ENCODE measurements around the gene HDAC8. TPM values are rescaled to one million over a fixed set of nuclear protein-coding genes. Genes with fewer than 3 reads are reported as not detected.
A peak's percentile ranks its signal among the peaks of the same experiment; 100 is the strongest.

Gene HDAC8
- total RNA-seq, 2 experiments from 2014 or later: 5.8 to 6.8 TPM

GRCh38 chrX:72308209-72308565 is 264.5 kb downstream of the HDAC8 start:
- intact Hi-C loops (cut with DNase I, micrococcal nuclease): no loop called here
- no peak overlapping the region for H3K27ac Mint-ChIP-seq

DNA sequence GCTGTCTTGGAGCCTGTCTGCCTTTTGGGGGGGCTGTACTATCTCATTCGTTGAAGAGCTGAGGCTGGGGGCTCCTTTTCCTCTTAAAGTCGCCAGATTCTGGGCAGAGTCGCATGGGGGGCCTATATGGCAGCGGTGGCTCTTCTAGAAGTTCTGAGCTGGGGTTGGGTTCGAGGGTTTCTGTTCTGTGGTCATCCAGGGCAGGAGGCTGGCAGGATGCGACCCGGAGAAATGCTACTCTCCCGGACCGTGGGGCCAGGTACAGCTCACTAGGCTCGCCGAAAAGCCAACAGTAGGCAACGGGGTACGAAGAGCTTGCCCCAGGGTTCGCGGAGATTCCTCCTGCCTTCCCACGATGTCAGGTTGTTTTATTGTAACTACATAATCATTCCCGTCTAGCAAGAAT is 265.0 kb downstream of the HDAC8 start:
- peak overlapping the region; percentile 53 for H3K4me3 ChIP-seq (ENCODE audit: low read length)
- ATAC-seq (ENCODE audit: poor library complexity) (no peak), DNase-seq (peak in 1 of 14 experiments; percentile 2)
- peaks cover 0 to 5% of the 10 kb centered on the region in 2 experiments for H3K9me3 ChIP-seq (ENCODE audit: control insufficient read depth in 1 of 2, insufficient read depth in 1 of 2, low read length in 2 of 2)
- peaks cover 37 to 65% of the 10 kb centered on the region in 2 experiments for H3K27me3 ChIP-seq (ENCODE audit: control insufficient read depth in 1 of 2, insufficient read depth in 2 of 2, low read length in 2 of 2)
- TF ChIP-seq, protein P1, sequence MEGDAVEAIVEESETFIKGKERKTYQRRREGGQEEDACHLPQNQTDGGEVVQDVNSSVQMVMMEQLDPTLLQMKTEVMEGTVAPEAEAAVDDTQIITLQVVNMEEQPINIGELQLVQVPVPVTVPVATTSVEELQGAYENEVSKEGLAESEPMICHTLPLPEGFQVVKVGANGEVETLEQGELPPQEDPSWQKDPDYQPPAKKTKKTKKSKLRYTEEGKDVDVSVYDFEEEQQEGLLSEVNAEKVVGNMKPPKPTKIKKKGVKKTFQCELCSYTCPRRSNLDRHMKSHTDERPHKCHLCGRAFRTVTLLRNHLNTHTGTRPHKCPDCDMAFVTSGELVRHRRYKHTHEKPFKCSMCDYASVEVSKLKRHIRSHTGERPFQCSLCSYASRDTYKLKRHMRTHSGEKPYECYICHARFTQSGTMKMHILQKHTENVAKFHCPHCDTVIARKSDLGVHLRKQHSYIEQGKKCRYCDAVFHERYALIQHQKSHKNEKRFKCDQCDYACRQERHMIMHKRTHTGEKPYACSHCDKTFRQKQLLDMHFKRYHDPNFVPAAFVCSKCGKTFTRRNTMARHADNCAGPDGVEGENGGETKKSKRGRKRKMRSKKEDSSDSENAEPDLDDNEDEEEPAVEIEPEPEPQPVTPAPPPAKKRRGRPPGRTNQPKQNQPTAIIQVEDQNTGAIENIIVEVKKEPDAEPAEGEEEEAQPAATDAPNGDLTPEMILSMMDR (IDR thresholded peaks at IDR 0.05): no peak
- Mint-ChIP-seq H3K4me3 (peak overlapping the region; percentile 80), H3K9me3 (no peaks in the 10 kb centered on the region), H3K27me3 (peaks cover 70% of the 10 kb centered on the region), H3K36me3 (ENCODE audit: low read depth) (no peaks in the 10 kb centered on the region), H3K4me1 (ENCODE audit: low read depth) (peaks cover 21% of the 10 kb centered on the region), H3K27ac (no peak overlapping the region)
- ChIA-PET POLR2A (interaction anchor here (2.6 kb wide), 1 partner anchor 30 kb away, joined by 18 read pairs; the partner anchor contains the start of gene RPS4X), CTCF (interaction anchor here (1.2 kb wide), 1 partner anchor 62 kb away, joined by 3 read pairs; no protein-coding TSS in a partner anchor)
- intact Hi-C loops (cut with DNase I, micrococcal nuclease): no loop called here
- no peak overlapping the region for H3K27ac ChIP-seq (ENCODE audit: low read depth in 1 of 2, low read length in 2 of 2)
- H3K4me1 ChIP-seq (ENCODE audit: insufficient read depth, low read length): peaks cover 41% of the 10 kb centered on the region
- H3K36me3 ChIP-seq (ENCODE audit: insufficient read depth, low read length): no peaks in the 10 kb centered on the region

More at GRCh38 chrX:72308209-72308565, 264.5 kb downstream of the HDAC8 start:
- Histone ChIP-seq H3K4me3 (ENCODE audit: low read length) (peak overlapping the region; percentile 20), H3K9me3 (ENCODE audit: control insufficient read depth in 1 of 2, insufficient read depth in 1 of 2, low read length in 2 of 2) (peaks cover 0 to 5% of the 10 kb centered on the region in 2 experiments), H3K27ac (ENCODE audit: low read depth in 1 of 2, low read length in 2 of 2) (no peak overlapping the region), H3K4me1 (ENCODE audit: insufficient read depth, low read length) (peaks cover 41% of the 10 kb centered on the region), H3K27me3 (ENCODE audit: control insufficient read depth in 1 of 2, insufficient read depth in 2 of 2, low read length in 2 of 2) (peaks cover 37 to 60% of the 10 kb centered on the region in 2 experiments), H3K36me3 (ENCODE audit: insufficient read depth, low read length) (no peaks in the 10 kb centered on the region)
- ChIA-PET CTCF (interaction anchor here (0.9 to 1.2 kb wide), 2 partner anchors 31 to 63 kb away, joined by 3 read pairs; no protein-coding TSS in a partner anchor), POLR2A (interaction anchor here (2.6 kb wide), 1 partner anchor 31 kb away, joined by 18 read pairs; the partner anchor contains the start of gene RPS4X)
- ATAC-seq (ENCODE audit: poor library complexity) (no peak), DNase-seq (no peak)
- Mint-ChIP-seq H3K27me3 (peaks cover 64% of the 10 kb centered on the region), H3K4me3 (peak overlapping the region; percentile 71), H3K9me3 (no peaks in the 10 kb centered on the region), H3K4me1 (ENCODE audit: low read depth) (peaks cover 21% of the 10 kb centered on the region), H3K36me3 (ENCODE audit: low read depth) (no peaks in the 10 kb centered on the region)
- TF ChIP-seq, protein P1 (IDR thresholded peaks at IDR 0.05): no peak

- peak in 5 of 14 experiments; percentile 34 to 52 (median 42) for DNase-seq
- Mint-ChIP-seq H3K27me3 (peaks cover 75% of the 10 kb centered on the region), H3K4me1 (ENCODE audit: low read depth) (peaks cover 21% of the 10 kb centered on the region), H3K4me3 (peak overlapping the region; percentile 88), H3K36me3 (ENCODE audit: low read depth) (no peaks in the 10 kb centered on the region), H3K9me3 (no peaks in the 10 kb centered on the region), H3K27ac (no peak overlapping the region)
- peak; percentile 38 for ATAC-seq (ENCODE audit: poor library complexity)
- Histone ChIP-seq H3K27me3 (ENCODE audit: control insufficient read depth in 1 of 2, insufficient read depth in 2 of 2, low read length in 2 of 2) (peaks cover 37 to 68% of the 10 kb centered on the region in 2 experiments), H3K36me3 (ENCODE audit: insufficient read depth, low read length) (no peaks in the 10 kb centered on the region), H3K4me3 (ENCODE audit: low read length) (peak overlapping the region; percentile 53), H3K9me3 (ENCODE audit: control insufficient read depth in 1 of 2, insufficient read depth in 1 of 2, low read length in 2 of 2) (peaks cover 0 to 5% of the 10 kb centered on the region in 2 experiments), H3K4me1 (ENCODE audit: insufficient read depth, low read length) (peaks cover 41% of the 10 kb centered on the region), H3K27ac (ENCODE audit: low read depth in 1 of 2, low read length in 2 of 2) (no peak overlapping the region)
- TF ChIP-seq, protein P1 (IDR thresholded peaks at IDR 0.05): no peak
- ChIA-PET CTCF (interaction anchor here (1.6 kb wide), 1 partner anchor 30 kb away, joined by 3 read pairs; the partner anchor contains the start of gene RPS4X), POLR2A (interaction anchor here (2.6 kb wide), 1 partner anchor 30 kb away, joined by 18 read pairs; the partner anchor contains the start of gene RPS4X)
- intact Hi-C loops (cut with DNase I, micrococcal nuclease): no loop called here
Observed at GRCh38 chrX:72306851-72307645, 265.6 kb downstream of the HDAC8 start.

Data from CD4-positive, alpha-beta T cell (primary cell).